ENCODE measurements around the gene IFNAR2. TPM values are rescaled to one million over a fixed set of nuclear protein-coding genes. Genes with fewer than 3 reads are reported as not detected.
"Not testable (repeated sequence)": the region's sequence is repeated elsewhere in the genome, so short reads cannot be mapped to it uniquely, and the experiment has no call there.

IFNAR2 gene
- total RNA-seq, 1 donor from 2014 or later = 18.6 TPM

DNA sequence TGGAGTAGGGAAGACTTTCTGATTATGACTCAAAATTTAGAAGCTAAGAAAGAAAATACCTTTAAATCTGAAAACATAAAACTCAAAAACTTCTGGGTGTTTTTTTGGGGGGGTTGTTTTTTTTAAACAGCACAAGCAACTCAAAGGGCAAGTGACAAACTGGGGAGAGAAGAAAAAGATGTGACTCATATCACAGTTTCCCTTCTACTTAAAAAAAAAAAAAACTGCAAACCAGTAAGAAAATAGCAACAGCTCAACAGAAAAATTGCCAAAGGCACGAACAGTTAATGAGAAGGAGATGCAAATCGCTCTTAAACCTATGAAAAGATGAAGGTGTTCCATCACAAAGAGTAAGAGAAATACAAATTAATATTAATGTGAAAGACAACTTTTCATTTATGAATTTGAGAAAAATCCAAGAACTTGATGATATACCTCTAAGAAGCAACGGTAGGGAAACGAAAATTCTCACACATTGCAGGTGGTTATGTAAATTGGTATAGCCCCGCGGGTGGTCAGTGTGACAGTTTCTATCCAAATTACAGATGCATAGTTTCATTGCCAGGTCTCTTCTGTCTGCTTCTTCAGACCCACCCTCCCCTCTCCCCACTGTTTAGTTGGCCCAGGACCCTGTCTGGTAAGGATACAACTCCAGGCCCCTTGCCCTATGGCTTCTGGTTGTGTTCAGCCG lies 9.0 kb downstream of the IFNAR2 start:
- Mint-ChIP-seq H3K27ac (ENCODE audit: unreplicated experiment) (no peak overlapping the region), H3K9me3 (ENCODE audit: low read depth) (no peaks in the 10 kb centered on the region), H3K36me3 (ENCODE audit: low read depth) (peaks cover 5% of the 10 kb centered on the region)

DNA sequence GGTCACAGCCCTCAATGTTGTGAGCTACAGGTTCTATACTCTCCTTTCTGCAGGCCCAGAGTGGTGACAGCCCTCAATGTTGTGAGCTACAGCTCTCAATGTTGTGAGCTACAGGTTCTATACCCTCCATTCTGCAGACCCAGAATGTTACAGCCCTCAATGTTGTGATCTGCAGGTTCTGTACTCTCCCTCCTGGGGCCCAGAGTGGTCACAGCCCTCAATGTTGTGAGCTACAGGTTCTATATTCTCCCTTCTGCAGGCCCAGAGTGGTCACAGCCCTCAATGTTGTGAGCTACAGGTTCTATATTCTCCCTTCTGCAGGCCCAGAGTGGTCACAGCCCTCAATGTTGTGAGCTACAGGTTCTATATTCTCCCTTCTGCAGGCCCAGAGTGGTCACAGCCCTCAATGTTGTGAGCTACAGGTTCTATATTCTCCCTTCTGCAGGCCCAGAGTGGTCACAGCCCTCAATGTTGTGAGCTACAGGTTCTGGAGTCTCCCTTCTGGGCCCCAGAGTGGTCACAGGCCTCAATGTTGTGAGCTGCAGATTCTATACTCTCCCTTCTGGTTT lies 9.9 kb downstream of the IFNAR2 start:
- H3K4me3 Mint-ChIP-seq (ENCODE audit: unreplicated experiment); H3K27ac Mint-ChIP-seq (ENCODE audit: unreplicated experiment); H3K27me3 Mint-ChIP-seq (ENCODE audit: low read depth); DNase-seq (ENCODE audit: low spot score); H3K4me1 Mint-ChIP-seq (ENCODE audit: low read depth); H3K9me3 Mint-ChIP-seq (ENCODE audit: low read depth); H3K36me3 Mint-ChIP-seq (ENCODE audit: low read depth): not testable (repeated sequence)

More for the DNA sequence above, 9.0 kb downstream of the IFNAR2 start:
- H3K27me3 Mint-ChIP-seq (ENCODE audit: low read depth) = no peaks in the 10 kb centered on the region
- peaks cover 8% of the 10 kb centered on the region for H3K4me1 Mint-ChIP-seq (ENCODE audit: low read depth)
- DNase-seq (ENCODE audit: low spot score) = no peak
- TF ChIP-seq, protein P1, sequence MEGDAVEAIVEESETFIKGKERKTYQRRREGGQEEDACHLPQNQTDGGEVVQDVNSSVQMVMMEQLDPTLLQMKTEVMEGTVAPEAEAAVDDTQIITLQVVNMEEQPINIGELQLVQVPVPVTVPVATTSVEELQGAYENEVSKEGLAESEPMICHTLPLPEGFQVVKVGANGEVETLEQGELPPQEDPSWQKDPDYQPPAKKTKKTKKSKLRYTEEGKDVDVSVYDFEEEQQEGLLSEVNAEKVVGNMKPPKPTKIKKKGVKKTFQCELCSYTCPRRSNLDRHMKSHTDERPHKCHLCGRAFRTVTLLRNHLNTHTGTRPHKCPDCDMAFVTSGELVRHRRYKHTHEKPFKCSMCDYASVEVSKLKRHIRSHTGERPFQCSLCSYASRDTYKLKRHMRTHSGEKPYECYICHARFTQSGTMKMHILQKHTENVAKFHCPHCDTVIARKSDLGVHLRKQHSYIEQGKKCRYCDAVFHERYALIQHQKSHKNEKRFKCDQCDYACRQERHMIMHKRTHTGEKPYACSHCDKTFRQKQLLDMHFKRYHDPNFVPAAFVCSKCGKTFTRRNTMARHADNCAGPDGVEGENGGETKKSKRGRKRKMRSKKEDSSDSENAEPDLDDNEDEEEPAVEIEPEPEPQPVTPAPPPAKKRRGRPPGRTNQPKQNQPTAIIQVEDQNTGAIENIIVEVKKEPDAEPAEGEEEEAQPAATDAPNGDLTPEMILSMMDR (IDR thresholded peaks at IDR 0.05) = no peak
- no peak overlapping the region for H3K4me3 Mint-ChIP-seq (ENCODE audit: unreplicated experiment)

DNA sequence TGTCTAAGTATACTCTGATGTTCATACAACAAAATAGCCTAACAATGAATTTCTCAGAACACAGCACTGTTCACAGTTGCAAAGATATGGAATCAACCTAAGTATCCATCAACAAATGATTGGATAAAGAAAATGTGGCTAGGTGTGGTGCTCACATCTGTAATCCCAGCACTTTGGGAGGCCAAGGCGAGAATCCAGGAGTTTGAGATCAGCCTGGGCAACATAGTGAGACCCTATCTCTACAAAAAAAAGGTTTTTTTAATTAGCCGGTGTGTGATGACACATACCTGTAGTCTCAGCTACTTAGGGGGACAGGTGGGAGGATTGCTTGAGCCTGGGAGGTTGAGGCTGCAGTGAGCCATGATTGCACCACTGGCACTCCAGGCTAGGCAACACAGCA lies 10.7 kb downstream of the IFNAR2 start:
- no peaks in the 10 kb centered on the region for H3K9me3 Mint-ChIP-seq (ENCODE audit: low read depth)
- peaks cover 13% of the 10 kb centered on the region for H3K36me3 Mint-ChIP-seq (ENCODE audit: low read depth)
- DNase-seq (ENCODE audit: low spot score) = no peak
- TF ChIP-seq, protein P1 (IDR thresholded peaks at IDR 0.05) = no peak
- H3K4me3 Mint-ChIP-seq (ENCODE audit: unreplicated experiment) = no peak overlapping the region
- H3K27ac Mint-ChIP-seq (ENCODE audit: unreplicated experiment) = no peak overlapping the region
- H3K27me3 Mint-ChIP-seq (ENCODE audit: low read depth) = no peaks in the 10 kb centered on the region
- peaks cover 8% of the 10 kb centered on the region for H3K4me1 Mint-ChIP-seq (ENCODE audit: low read depth)

DNA sequence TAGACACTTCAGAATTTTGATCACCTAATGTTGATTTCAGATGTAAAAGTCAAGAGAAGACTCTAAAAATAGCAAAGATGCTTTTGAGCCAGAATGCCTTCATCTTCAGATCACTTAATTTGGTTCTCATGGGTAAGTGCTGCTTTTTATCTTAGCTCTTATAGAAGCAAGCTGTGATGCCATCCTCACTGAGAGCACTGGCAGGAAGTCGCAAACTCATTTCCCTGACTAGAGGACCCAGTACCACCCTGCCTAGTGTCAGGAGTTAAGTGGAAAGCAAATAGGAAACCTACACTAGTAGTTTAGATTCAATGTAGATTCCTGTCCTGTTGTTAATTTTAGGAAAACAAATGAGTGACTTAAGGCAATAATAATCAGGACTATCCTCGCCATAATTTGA lies 12.1 kb downstream of the IFNAR2 start:
- H3K9me3 Mint-ChIP-seq (ENCODE audit: low read depth) = no peaks in the 10 kb centered on the region
- no peaks in the 10 kb centered on the region for H3K27me3 Mint-ChIP-seq (ENCODE audit: low read depth)
- TF ChIP-seq, protein P1 (IDR thresholded peaks at IDR 0.05) = no peak
- no peak overlapping the region for H3K4me3 Mint-ChIP-seq (ENCODE audit: unreplicated experiment)
- peaks cover 8% of the 10 kb centered on the region for H3K4me1 Mint-ChIP-seq (ENCODE audit: low read depth)
- H3K27ac Mint-ChIP-seq (ENCODE audit: unreplicated experiment) = no peak overlapping the region
- DNase-seq (ENCODE audit: low spot score) = no peak
- H3K36me3 Mint-ChIP-seq (ENCODE audit: low read depth) = peaks cover 21% of the 10 kb centered on the region

DNA sequence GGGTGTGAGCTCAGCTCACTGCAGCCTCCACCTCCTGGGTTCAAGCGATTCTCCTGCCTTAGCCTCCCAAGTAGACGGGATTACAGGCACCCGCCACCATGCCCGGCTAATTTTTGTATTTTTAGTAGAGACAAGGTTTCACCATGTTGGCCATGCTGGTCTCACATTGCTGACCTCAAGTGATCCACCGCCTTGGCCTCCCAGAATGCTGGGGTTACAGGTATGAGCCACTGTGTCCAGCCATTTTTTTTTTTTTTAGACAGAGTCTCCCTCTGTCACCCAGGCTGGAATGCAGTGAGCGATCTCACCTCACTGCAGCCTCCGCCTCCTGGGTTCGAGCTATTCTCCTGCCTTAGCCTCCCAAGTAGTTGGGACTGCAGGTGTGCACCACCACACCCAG lies 13.1 kb downstream of the IFNAR2 start:
- not testable (repeated sequence) for H3K4me3 Mint-ChIP-seq (ENCODE audit: unreplicated experiment); H3K4me1 Mint-ChIP-seq (ENCODE audit: low read depth); H3K9me3 Mint-ChIP-seq (ENCODE audit: low read depth); H3K27ac Mint-ChIP-seq (ENCODE audit: unreplicated experiment); H3K27me3 Mint-ChIP-seq (ENCODE audit: low read depth); DNase-seq (ENCODE audit: low spot score)
- H3K36me3 Mint-ChIP-seq (ENCODE audit: low read depth) = peaks cover 27% of the 10 kb centered on the region

DNA sequence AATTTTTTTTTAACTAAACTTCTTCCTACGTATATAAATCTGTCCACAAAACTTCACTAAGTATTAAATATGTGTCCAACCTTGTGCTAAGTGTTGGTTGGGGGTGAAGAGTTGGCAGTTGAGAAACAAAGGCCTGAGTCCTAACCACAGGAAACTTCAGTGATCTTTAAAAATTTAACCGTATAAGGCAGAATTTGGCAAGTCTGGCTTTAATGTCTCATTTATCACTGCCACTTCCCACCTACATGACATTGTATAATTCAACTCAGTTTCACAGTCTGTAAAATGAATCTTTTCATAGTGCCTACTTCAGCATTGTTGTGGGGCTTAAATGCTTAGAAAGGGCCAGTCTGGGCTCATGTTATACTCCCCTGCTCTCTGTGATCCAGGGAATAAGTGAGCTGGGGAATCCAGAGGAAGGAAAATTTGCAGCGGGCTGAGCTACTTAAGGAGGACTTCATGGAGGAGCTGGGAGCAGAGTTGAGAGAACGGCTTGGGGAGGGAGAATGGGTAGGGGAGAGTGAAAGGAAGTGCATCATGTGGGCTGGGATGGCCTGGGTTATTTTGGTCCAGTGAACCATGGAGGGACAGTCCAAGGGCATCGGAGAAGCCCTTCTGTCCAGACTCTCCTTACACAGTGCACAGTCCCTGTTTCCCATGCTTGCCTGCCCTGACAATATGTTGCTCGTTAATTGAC lies 14.5 kb downstream of the IFNAR2 start:
- peaks cover 37% of the 10 kb centered on the region for H3K36me3 Mint-ChIP-seq (ENCODE audit: low read depth)

More for the DNA sequence above, 14.5 kb downstream of the IFNAR2 start:
- DNase-seq (ENCODE audit: low spot score) = no peak
- H3K27ac Mint-ChIP-seq (ENCODE audit: unreplicated experiment) = no peak overlapping the region
- no peaks in the 10 kb centered on the region for H3K9me3 Mint-ChIP-seq (ENCODE audit: low read depth)
- TF ChIP-seq, protein P1 (IDR thresholded peaks at IDR 0.05) = no peak
- H3K27me3 Mint-ChIP-seq (ENCODE audit: low read depth) = no peaks in the 10 kb centered on the region
- H3K4me3 Mint-ChIP-seq (ENCODE audit: unreplicated experiment) = no peak overlapping the region
- H3K4me1 Mint-ChIP-seq (ENCODE audit: low read depth) = no peaks in the 10 kb centered on the region
